GM21723 (cell line): Measurements from ENCODE around the gene USP38.
"Not testable (repeated sequence)": the region's sequence is repeated elsewhere in the genome, so short reads cannot be mapped to it uniquely, and the experiment has no call there.

Experiments used
- ATAC-seq: cut with Tn5 transposase; IDR thresholded peaks from one replicate; pipeline ENCODE4 v1.9.1; 2021; ENCODE audit warnings: mild to moderate bottlenecking, moderate library complexity; ENCODE audit not compliant: unreplicated experiment

The USP38 gene

GRCh38 chr4:143184503-143185252 is at the start of gene USP38:
Gene USP38 (plus strand): TSS chr4:143184917. CDS start chr4:143185451, 534 bp downstream.
- peak; percentile 78 for ATAC-seq

GRCh38 chr4:143135358-143135757 is 49.4 kb upstream of the USP38 start:
- ATAC-seq = no peak

DNA sequence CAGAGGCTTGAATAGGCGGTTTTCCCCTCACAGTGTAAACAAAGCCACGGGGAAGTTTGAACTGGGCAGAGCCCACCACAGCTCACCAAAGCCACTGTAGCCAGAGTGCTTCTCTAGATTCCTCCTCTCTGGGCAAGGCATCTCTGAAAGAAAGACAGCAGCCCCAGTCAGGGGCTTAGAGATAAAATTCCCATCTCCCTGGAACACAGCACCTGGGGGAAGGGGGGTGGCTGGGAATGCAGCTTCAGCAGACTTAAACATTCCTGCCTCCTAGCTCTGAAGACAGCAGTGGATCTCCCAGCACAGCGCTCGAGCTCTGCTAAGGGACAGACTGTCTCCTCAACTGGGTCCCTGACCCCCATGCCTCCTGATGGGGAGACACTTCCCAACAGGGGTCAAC is 44.0 kb upstream of the USP38 start:
- ATAC-seq = no peak

GRCh38 chr4:143148521-143148920 is 36.2 kb upstream of the USP38 start:
- ATAC-seq = no peak

- ATAC-seq = no peak
Observed at GRCh38 chr4:143156853-143157252, 27.9 kb upstream of the USP38 start.

GRCh38 chr4:143163614-143164013 is 21.1 kb upstream of the USP38 start:
- ATAC-seq = no peak

GRCh38 chr4:143166722-143167121 is 18.0 kb upstream of the USP38 start:
- not testable (repeated sequence) for ATAC-seq

DNA sequence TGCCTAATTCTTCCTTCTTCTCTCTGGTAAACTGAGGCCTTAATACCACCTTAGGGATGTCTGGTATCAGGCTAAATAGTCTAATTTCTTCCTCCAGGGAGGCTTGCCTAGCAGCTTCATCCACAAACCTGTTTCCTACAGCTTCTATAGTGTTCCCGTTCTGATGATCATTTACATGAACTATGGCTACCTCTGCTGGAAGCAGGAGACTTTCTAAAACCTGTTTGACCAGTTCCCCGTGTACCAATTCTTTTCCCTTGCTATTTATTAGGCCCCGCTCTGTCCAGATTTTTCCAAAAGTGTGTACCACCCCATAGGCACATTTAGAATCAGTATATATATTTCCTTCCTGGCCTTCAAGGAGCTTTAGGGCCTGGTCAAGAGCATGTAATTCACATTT is 5.8 kb upstream of the USP38 start:
- no peak for ATAC-seq

DNA sequence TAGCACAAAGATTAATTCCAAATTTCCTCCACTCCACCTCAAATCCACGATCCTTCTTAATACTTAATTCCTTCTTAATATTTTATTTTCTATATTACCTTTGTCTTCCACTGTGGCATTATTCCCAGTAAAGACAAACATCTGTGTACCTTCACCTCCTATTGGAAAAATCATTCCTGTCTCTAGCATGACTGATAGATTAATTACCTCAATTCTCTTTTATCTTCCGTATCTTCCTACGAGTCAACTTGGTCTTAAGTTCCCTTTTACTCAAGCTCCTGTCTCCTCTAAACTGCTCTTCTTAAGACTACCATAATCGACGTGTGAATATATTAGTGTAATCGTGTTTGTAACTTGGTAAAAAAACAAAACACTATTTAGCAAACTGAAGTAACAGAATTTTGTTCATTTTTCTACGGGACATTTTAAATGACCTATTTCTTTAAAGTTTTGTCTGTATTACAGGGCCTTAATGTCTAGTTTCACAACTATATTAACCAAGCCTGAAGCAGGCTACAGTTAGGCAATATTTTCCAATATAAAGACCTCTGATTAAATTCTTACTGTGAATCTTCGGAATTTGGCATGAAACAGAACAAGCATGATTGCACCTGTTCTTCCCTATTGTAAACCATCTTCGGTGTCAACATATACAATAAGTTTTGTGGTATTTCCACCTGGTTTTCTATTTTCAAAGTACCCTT is 1.1 kb upstream of the USP38 start:
- ATAC-seq = no peak

DNA sequence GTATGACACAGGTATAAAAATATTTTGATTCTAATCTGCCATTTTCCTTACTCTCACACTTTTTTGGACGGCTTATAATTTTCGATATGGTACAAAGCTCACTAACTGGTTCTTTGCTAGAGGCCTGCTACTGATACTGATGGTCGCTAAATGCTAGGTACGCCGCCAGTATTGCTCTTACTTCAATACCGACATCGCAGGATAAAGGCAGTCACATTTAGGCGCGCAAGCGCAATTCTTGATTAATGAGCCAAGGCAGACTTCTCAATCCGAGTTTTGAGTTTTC is 557 bp upstream of the USP38 start:
- peak; percentile 12 for ATAC-seq

DNA sequence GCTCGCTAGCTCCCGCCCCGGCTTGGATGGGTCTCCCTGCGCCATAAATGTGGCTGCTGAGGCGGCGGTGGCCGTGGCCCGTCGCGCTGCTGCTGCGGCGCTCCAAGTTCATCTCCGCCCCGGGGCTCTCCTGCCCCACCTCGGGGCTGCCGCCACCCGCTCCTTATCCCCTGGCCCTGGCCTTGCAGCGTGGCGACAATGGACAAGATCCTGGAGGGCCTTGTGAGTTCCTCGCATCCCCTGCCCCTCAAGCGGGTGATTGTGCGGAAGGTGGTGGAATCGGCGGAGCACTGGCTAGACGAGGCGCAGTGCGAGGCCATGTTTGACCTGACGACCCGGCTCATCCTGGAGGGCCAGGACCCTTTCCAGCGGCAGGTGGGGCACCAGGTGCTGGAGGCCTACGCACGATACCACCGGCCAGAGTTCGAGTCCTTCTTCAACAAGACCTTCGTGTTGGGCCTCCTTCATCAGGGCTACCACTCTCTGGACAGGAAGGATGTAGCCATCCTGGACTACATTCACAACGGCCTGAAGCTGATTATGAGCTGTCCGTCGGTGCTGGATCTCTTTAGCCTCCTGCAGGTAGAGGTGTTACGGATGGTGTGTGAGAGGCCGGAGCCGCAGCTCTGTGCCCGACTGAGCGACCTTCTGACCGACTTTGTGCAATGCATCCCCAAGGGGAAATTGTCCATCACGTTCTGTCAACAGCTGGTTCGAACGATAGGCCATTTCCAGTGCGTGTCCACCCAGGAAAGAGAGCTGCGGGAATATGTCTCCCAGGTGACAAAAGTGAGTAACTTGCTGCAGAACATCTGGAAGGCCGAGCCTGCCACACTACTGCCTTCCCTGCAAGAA is 763 bp downstream of the USP38 start:
- peak; percentile 33 for ATAC-seq

DNA sequence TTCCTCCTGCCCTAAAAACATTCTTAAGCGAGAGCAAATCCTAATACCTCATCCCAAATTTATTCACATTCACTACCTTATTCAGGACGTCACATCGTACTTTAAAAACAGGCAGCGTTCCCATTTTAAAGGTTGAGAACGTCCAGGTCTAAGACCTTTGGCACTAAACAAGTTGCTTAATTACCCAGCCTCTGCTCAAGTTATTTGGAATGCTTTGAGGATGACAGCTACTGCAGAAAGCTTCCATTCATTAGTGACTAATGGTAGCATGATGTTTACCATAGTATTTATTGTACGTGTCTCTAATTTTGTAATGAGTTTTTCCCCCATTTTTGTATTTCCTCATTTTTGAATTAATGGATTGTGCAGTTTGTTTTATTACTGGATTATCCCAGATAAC is 1.5 kb downstream of the USP38 start:
- no peak for ATAC-seq

GRCh38 chr4:143186649-143187048 is 1.9 kb downstream of the USP38 start:
- no peak for ATAC-seq

DNA sequence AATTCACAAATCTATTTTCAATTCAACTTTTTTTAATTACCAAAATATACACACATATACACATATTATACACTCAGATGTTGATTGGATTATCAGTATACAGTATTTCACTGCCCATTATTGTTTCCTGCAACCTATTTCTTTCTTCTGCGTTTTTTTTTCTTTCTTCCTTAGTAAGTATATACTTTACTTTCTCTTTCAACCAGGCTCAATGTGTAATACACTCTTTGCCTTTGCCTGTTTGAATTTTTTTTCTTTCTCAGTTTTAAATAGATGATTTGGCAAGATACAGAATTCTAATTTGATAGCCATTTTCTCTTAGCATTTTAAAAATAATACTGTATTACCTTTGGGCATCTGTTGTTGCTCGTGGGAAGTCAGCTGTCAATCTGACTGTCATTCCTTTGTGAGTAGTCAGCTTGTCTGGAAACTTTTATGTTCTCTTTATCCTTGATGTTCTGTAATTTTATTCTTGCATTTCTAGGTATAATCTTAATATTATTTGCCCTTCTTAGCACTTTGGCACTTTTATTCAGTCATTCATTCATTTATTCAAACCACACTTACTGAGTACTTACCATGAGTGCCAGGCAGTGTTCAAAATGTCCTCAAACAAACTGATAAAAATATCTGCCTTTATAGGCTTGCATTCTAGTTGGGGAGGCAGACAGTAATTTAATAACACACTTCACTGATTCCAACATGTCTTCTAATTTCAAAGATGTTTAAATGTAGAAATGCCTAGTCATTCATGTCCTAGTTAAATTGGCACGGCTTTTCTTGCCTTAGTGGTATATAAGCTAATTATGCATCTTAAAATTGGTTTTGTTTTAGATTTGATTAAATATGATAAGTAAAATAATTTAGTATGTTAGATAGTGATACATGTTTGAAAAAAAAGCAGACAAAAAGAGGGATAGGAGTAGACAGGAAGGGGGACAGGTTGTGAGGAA is 3.7 kb downstream of the USP38 start:
- no peak for ATAC-seq

DNA sequence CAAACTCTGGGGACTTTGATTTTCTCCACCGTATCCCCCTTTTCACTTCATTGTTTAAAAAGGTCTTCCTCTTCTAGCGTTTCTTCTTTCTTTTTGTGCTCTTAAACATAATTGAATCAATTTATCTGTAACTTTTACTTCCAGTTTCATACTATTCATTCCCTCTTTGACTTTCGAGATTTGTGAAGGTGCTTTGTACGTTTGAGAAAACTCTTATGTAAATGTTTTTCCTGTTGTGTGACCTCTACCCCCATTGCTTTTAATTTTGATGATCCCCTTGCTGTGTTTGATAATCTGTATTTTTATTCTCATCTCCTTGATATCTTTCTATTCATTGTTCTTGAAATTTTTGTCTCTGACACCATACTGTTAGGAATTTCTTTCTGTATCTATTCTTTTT is 4.8 kb downstream of the USP38 start:
- ATAC-seq = peak; percentile 26

DNA sequence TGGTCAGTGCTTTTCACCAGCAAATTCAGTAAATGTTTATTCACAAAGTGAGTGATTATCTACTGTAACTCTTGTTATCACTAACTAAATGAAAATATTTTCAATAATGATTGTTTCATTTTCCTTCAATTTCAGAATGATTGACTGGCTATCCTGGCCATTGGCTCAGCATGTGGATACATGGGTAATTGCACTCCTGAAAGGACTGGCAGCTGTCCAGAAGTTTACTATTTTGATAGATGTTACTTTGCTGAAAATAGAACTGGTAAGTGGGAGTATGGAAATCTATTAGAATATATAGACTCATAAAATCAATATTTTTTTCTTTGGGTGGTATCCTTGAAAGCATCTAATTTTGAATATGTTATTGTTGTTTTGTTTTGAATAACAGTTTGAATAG is 10.9 kb downstream of the USP38 start:
- no peak for ATAC-seq

DNA sequence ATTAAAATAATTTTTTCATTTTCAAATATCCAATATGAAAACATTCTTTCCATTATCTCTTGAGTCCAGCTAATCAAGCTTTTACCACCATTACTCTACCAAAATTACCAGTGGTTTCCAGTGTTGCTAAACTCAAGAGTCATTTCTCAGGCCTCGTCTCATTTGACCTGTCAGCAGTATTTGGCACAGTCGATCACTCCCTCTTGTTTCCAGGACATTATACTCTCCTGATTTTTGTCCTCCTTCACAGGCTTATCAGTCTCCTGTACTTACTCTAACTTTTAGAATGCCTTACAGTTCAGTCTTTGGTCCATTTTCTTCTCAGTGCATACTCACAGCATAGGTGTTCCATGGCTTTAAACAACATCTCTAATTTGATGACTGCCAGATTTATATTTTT is 11.6 kb downstream of the USP38 start:
- no peak for ATAC-seq

DNA sequence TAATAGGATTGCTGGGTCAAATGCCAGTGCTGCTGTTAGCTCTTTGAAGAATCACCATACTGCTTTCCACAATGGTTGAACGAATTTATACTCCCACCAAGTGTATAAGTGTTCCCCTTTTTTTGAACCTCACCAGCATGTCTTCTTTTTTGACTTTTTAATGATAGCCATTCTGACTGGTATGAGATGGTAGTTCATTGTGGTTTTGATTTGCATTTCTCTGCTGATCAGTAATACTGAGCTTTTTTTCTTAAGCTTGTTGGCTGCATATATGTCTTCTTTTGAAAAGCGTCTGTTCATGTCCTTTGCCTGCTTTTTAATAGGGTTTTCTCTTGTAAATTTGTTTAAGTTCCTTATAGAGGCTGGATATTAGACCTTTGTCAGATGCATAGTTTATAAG is 14.8 kb downstream of the USP38 start:
- ATAC-seq = no peak

DNA sequence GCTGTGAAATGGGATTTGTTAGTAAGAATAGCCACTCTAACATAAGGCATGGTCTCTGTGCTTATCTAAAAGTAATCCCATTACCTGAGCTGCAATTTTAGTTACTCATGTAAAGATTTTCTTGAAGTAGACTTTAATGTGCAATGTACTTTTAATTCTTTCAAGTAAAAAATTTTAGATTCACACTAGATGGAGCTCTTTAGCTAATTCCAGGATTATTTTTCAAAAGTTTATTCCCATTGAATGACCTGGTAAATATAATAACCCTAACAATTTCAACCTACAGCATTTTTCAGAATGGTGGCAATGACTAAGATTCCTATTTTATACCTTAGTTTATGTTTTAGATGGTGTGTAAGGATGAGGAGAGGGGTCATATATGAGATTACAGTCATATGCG is 18.1 kb downstream of the USP38 start:
- no peak for ATAC-seq

DNA sequence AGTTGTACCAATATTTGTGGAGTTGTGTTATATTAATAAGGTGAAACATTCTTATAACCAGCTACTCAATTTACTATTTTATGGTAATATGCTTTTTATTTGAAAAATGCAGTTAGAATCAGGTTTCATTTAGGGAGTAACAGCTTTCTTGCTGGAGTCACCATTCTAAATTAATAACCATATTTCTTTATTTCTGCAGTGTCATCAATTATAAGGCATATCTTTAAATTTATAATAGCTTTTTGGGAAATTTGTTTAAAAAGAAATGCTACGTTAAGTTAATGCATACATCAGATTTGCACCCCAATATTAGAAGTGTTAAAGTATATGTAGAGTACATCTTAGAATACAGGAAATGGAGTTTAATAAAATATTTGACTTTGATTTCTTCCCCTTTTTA is 18.9 kb downstream of the USP38 start:
- no peak for ATAC-seq

DNA sequence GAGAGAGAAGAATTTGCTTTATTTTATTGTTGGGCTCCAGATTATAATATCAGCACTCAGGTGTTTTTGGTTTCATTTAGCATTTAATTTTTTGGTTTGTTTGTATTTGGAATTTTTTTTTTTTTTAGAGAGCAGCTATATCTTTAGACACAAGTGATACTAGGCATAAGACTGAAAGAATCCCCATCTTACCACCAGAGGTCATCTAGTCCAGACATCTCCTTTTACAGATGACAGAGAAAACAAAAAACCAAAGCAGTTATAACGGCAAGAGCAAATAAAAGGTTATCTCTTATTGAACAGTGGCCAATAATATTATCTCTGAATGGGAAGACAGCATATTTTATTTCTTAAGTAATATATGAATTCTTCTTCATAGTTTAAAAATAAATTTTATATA is 22.8 kb downstream of the USP38 start:
- ATAC-seq = no peak
